H9 (cell line): ENCODE data around the gene OSGEPL1. TPM values are rescaled to one million over a fixed set of nuclear protein-coding genes. Genes with fewer than 3 reads are reported as not detected.

Source experiments
- DNase-seq: peaks from one replicate; pipeline ENCODE4 v3.0.0-alpha.2; 2017
- H2AFZ ChIP-seq: one replicate; pipeline ENCODE4 v1.6.1; 2013; ENCODE audit warnings: mild to moderate bottlenecking, low read length, control low read depth, moderate library complexity
- H2AK5ac ChIP-seq: 2 replicates; pipeline ENCODE4 v1.6.1; 2013; ENCODE audit warnings: low read length, control low read depth, mixed read lengths; ENCODE audit not compliant: insufficient read length
- H2BK120ac ChIP-seq: one replicate; pipeline ENCODE4 v1.6.1; 2013; ENCODE audit warnings: low read depth, mild to moderate bottlenecking, low read length, control low read depth, inconsistent platforms; ENCODE audit not compliant: poor library complexity, severe bottlenecking
- H2BK12ac ChIP-seq: 2 replicates; pipeline ENCODE4 v1.6.1; 2013; ENCODE audit warnings: low read length, control low read depth, mixed read lengths, low read depth; ENCODE audit not compliant: insufficient read length
- H2BK15ac ChIP-seq: 2 replicates; pipeline ENCODE4 v1.6.1; 2013; ENCODE audit warnings: low read depth, low read length, control low read depth
- H2BK20ac ChIP-seq: one replicate; pipeline ENCODE4 v1.6.1; 2013; ENCODE audit warnings: low read depth, mild to moderate bottlenecking, low read length, control low read depth, inconsistent platforms; ENCODE audit not compliant: poor library complexity, severe bottlenecking
- H2BK5ac ChIP-seq: 2 replicates; pipeline ENCODE4 v1.6.1; 2013; ENCODE audit warnings: low read length, control low read depth, mixed read lengths; ENCODE audit not compliant: insufficient read length
- H3K14ac ChIP-seq: 2 replicates; pipeline ENCODE4 v1.6.1; 2013; ENCODE audit warnings: low read length, control low read depth; ENCODE audit not compliant: insufficient read depth
- H3K18ac ChIP-seq: 2 replicates; pipeline ENCODE4 v1.6.1; 2013; ENCODE audit warnings: low read depth, mild to moderate bottlenecking, mixed read lengths, low read length, control low read depth; ENCODE audit not compliant: insufficient read length
- H3K23ac ChIP-seq: 2 replicates; pipeline ENCODE4 v1.6.1; 2013; ENCODE audit warnings: low read length, control low read depth, mixed read lengths, low read depth; ENCODE audit not compliant: insufficient read length
- H3K23me2 ChIP-seq: 2 replicates; pipeline ENCODE4 v1.6.1; 2013; ENCODE audit warnings: low read depth, mild to moderate bottlenecking, mixed read lengths, low read length, control low read depth; ENCODE audit not compliant: insufficient read length, poor library complexity, severe bottlenecking
- H3K27ac ChIP-seq: 2 replicates; pipeline ENCODE4 v1.5.1; 2013; ENCODE audit warnings: low read length, control low read depth, mixed read lengths, low read depth; ENCODE audit not compliant: insufficient read length
- H3K27me3 ChIP-seq: 2 replicates; pipeline ENCODE4 v1.6.1; 2013; ENCODE audit warnings: low read length, control low read depth, inconsistent platforms; ENCODE audit not compliant: insufficient read depth
- H3K4ac ChIP-seq: 2 replicates; pipeline ENCODE4 v1.6.1; 2013; ENCODE audit warnings: low read depth, mild to moderate bottlenecking, control low read depth, inconsistent platforms, low read length, moderate library complexity
- H3K4me1 ChIP-seq: 2 replicates; pipeline ENCODE4 v1.6.1; 2013; ENCODE audit warnings: low read length, control low read depth, inconsistent platforms; ENCODE audit not compliant: insufficient read depth
- H3K4me2 ChIP-seq: 2 replicates; pipeline ENCODE4 v1.6.1; 2013; ENCODE audit warnings: low read length, control low read depth, mixed read lengths; ENCODE audit not compliant: insufficient read length, insufficient read depth
- H3K56ac ChIP-seq: 2 replicates; pipeline ENCODE4 v1.6.1; 2013; ENCODE audit warnings: low read depth, mild to moderate bottlenecking, mixed read lengths, low read length, control low read depth; ENCODE audit not compliant: insufficient read length
- H3K79me1 ChIP-seq: 2 replicates; pipeline ENCODE4 v1.6.1; 2013; ENCODE audit warnings: low read depth, mild to moderate bottlenecking, moderate library complexity, low read length, control low read depth, inconsistent platforms; ENCODE audit not compliant: insufficient read depth, poor library complexity, severe bottlenecking
- H3K79me2 ChIP-seq: 2 replicates; pipeline ENCODE4 v1.6.1; 2013; ENCODE audit warnings: low read length, control low read depth, inconsistent platforms; ENCODE audit not compliant: insufficient read depth
- H3K9ac ChIP-seq: 2 replicates; pipeline ENCODE4 v1.6.1; 2013; ENCODE audit warnings: low read length, control low read depth, mixed read lengths; ENCODE audit not compliant: insufficient read length; ENCODE audit errors: extremely low read depth
- H3K9me3 ChIP-seq: one replicate; pipeline ENCODE4 v1.6.1; 2013; ENCODE audit warnings: low read depth, low read length, inconsistent platforms; ENCODE audit not compliant: control insufficient read depth
- H3T11ph ChIP-seq: one replicate; pipeline ENCODE4 v1.6.1; 2013; ENCODE audit warnings: mild to moderate bottlenecking, low read length, control low read depth, inconsistent platforms
- H4K20me1 ChIP-seq: one replicate; pipeline ENCODE4 v1.6.1; 2013; ENCODE audit not compliant: control insufficient read depth, insufficient read length, insufficient read depth
- H4K5ac ChIP-seq: 2 replicates; pipeline ENCODE4 v1.6.1; 2013; ENCODE audit warnings: low read depth, mild to moderate bottlenecking, mixed read lengths, low read length, control low read depth; ENCODE audit not compliant: insufficient read length
- H4K8ac ChIP-seq: replicated peaks from 2 replicates; pipeline ENCODE4 v1.6.1; 2013; ENCODE audit warnings: low read length, control low read depth, mixed read lengths, low read depth; ENCODE audit not compliant: insufficient read length
- H4K91ac ChIP-seq: 2 replicates; pipeline ENCODE4 v1.6.1; 2013; ENCODE audit warnings: low read depth, mild to moderate bottlenecking, moderate library complexity, mixed read lengths, low read length, control low read depth; ENCODE audit not compliant: insufficient read length
- H3K27ac Mint-ChIP-seq, 3 experiments: 2 replicates in 2 of 3; 3 replicates in 1 of 3; pipeline ENCODE4 v1.8.0; 2020 to 2021; ENCODE audit warnings: mixed read lengths in 3 of 3, mild to moderate bottlenecking in 1 of 3, moderate library complexity in 1 of 3
- H3K27me3 Mint-ChIP-seq: 2 replicates; pipeline ENCODE4 v1.8.0; 2021; ENCODE audit warnings: low read depth, mild to moderate bottlenecking, moderate library complexity, mixed read lengths
- H3K36me3 Mint-ChIP-seq, 3 experiments: 2 replicates in 2 of 3; 3 replicates in 1 of 3; pipeline ENCODE4 v1.8.0; 2020 to 2021; ENCODE audit warnings: low read depth in 3 of 3, mixed read lengths in 3 of 3; ENCODE audit not compliant: insufficient read depth in 1 of 3
- H3K4me1 Mint-ChIP-seq, 2 experiments: 2 replicates each; pipeline ENCODE4 v1.8.0; 2020; ENCODE audit warnings: mixed read lengths in 2 of 2
- H3K4me3 Mint-ChIP-seq, 2 experiments: 2 replicates in 1 of 2; 3 replicates in 1 of 2; pipeline ENCODE4 v1.8.0; 2020 to 2021; ENCODE audit warnings: mild to moderate bottlenecking in 2 of 2, mixed read lengths in 2 of 2, moderate library complexity in 1 of 2
- H3K9me3 Mint-ChIP-seq, 2 experiments: 2 replicates in 1 of 2; 3 replicates in 1 of 2; pipeline ENCODE4 v1.8.0; 2020; ENCODE audit warnings: mild to moderate bottlenecking in 2 of 2, mixed read lengths in 2 of 2, moderate library complexity in 1 of 2
- CTCF ChIP-seq: fragments of 200-600 bp; sonication (generic); conservative IDR thresholded peaks from 3 replicates; pipeline ENCODE4 v1.8.0; 2021; ENCODE audit warnings: antibody characterized with exemption, mild to moderate bottlenecking
- WGBS: extraction: QIAGEN DNeasy Blood & Tissue Kit; methylation state at CpG from one replicate; pipeline ENCODE4 v1.1.7; 2013; ENCODE audit warnings: missing lambda C conversion rate, low lambda C conversion rate, mixed read lengths; ENCODE audit not compliant: insufficient read length; ENCODE audit errors: extremely low coverage; 5-methylcytosine and 5-hydroxymethylcytosine counted together
- total RNA-seq: library from RNA; stranded (reverse); gene quantifications from 2 replicates; pipeline ENCODE4 v1.2.1, GENCODE V29; 2021

The OSGEPL1 gene
- total RNA-seq, 1 experiment from 2014 or later, result 10.7 TPM

- peaks cover 2% of the 10 kb centered on the region; the same call in 1 of the 2 replicates for H3K79me2 ChIP-seq
- H3K36me3 Mint-ChIP-seq, result peaks cover 14 to 49% (median 45%) of the 10 kb centered on the region in 3 experiments; a peak in 6 of 7 replicates
Measured at GRCh38 chr2:189794310-189794709, 31.7 kb upstream of the OSGEPL1 start.

More at GRCh38 chr2:189794310-189794709, 31.7 kb upstream of the OSGEPL1 start:
- H3K27me3 ChIP-seq, result no peaks in the 10 kb centered on the region
- no peak overlapping the region for H2BK12ac ChIP-seq
- no peaks in the 10 kb centered on the region for H3K9me3 Mint-ChIP-seq
- H4K5ac ChIP-seq, result no peak overlapping the region
- H2BK15ac ChIP-seq, result no peak overlapping the region
- H3K23ac ChIP-seq, result no peak overlapping the region
- no peak overlapping the region for H4K8ac ChIP-seq
- no peak overlapping the region for H3K4ac ChIP-seq
- no peak overlapping the region for H3K9ac ChIP-seq
- no peaks in the 10 kb centered on the region for H3K9me3 ChIP-seq
- no peaks in the 10 kb centered on the region for H3K4me1 ChIP-seq
- H3K56ac ChIP-seq, result no peak overlapping the region
- no CpG with 5 or more reads among the region's 1 CpG for WGBS
- H2BK5ac ChIP-seq, result no peak overlapping the region
- H3K23me2 ChIP-seq, result no peaks in the 10 kb centered on the region
- no peaks in the 10 kb centered on the region for H4K20me1 ChIP-seq
- H2AK5ac ChIP-seq, result no peak overlapping the region
- no peaks in the 10 kb centered on the region for H3K27me3 Mint-ChIP-seq
- H3K27ac ChIP-seq, result no peak overlapping the region
- no peak overlapping the region for H3K4me2 ChIP-seq
- no peak overlapping the region for H2BK120ac ChIP-seq
- H3K27ac Mint-ChIP-seq, result no peak overlapping the region
- no peak overlapping the region for H3K14ac ChIP-seq
- H3T11ph ChIP-seq, result no peak overlapping the region
- DNase-seq, result no peak
- no peak for TF ChIP-seq CTCF
- no peak overlapping the region for H3K18ac ChIP-seq
- H2BK20ac ChIP-seq, result no peak overlapping the region
- H2AFZ ChIP-seq, result no peak overlapping the region
- no peaks in the 10 kb centered on the region for H3K79me1 ChIP-seq
- no peak overlapping the region for H3K4me3 Mint-ChIP-seq
- H4K91ac ChIP-seq, result no peak overlapping the region
- peaks cover 0 to 2% of the 10 kb centered on the region in 2 experiments; a peak in 1 of 4 replicates for H3K4me1 Mint-ChIP-seq
